DMS153 (cell line): ENCODE data around the gene CCDC6.
A peak's percentile ranks its signal among the peaks of the same experiment; 100 is the strongest.

Experiments used
- DNase-seq: peaks from one replicate; lab custom pipeline; 2025; lab: John Stamatoyannopoulos, UW

The CCDC6 gene

GRCh38 chr10:59851864-59852263, 54.5 kb downstream of the CCDC6 start:
- no peak for DNase-seq

DNA sequence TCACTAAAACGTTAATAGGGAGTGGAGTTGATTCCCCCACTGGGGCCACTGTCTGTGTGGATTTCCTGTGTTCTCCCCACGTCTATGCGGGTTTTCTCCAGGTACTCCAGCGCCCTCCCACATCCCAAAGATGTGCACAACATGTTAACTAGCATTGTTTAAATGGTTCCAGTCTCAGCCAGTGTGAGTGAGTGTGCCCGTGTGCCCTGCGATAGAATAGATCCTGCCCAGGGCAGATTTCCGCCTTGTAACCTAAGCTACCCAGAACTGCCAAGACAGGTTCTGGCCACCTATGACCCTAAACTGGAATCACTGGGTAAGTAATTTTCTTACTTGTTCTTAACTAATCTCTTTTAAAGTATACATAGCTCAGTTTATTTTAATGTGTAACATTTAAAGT, 58.5 kb downstream of the CCDC6 start:
- no peak for DNase-seq

GRCh38 chr10:59847326-59847725, 59.0 kb downstream of the CCDC6 start:
- DNase-seq = no peak

GRCh38 chr10:59844436-59844835, 61.9 kb downstream of the CCDC6 start:
- DNase-seq = no peak

- no peak for DNase-seq
These were observed 62.6 kb downstream of the CCDC6 start for GRCh38 chr10:59843748-59844147.

GRCh38 chr10:59839576-59839975, 66.8 kb downstream of the CCDC6 start:
- no peak for DNase-seq

- DNase-seq = no peak
These were observed 68.1 kb downstream of the CCDC6 start for GRCh38 chr10:59838085-59838789.

GRCh38 chr10:59833810-59834209, 72.5 kb downstream of the CCDC6 start:
- DNase-seq = no peak

DNA sequence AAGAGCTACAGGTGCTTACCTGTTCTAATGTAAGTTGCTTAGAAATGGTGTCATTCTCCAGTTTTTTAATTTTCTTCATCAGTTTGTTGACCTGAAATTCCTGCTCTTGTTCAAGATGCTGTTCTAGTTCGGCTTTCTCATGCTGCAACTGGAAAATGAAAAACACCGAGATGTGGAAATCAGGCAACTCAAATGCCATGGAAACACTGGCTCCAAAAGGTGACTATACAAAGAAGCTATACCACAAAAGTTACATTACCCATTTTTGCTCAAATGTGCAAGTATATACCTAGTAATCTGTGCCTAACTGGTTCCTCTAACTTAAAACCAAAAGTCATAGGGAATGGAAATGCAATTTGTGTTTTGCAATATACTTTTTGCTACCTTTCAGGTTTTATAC, 73.8 kb downstream of the CCDC6 start:
- no peak for DNase-seq

DNA sequence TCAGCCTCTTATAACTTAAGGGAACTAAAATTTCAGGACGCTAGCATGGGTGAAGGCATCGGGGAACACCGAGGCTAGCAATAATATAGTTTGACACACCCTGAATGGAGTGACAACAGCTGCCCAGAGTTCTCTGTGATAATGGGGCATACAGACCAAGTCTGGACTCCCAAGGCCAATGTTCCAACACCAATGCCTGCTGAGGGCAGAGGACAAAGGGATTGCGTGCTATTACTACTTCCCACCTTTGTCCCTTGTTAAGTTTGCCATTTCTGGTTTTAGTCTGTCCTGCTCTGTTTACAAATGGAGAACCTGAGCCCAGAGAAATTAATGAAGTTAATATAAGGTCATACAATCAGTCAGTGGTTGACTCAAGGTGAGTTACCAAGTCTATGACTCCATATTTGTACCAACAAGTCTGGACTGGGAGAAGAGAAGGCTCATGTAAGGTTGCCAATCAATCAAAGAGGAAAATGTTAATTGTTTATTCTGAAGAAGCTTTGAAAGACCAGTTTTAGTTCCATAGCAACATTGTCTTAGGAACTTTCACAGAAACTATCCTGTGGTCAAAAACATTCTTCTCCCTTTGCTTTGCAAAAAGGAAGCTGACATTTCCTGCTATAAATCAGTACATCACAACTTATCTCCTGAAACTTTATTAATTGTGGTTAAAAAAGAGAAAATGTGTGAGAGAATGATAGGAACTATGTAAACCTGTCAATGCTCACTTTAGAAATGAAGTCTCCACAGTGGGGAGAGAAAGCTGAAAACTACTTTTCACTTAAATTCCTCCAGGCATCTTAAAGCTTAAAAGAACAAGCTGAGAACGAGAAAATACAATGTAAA, 74.5 kb downstream of the CCDC6 start:
- DNase-seq = no peak

DNA sequence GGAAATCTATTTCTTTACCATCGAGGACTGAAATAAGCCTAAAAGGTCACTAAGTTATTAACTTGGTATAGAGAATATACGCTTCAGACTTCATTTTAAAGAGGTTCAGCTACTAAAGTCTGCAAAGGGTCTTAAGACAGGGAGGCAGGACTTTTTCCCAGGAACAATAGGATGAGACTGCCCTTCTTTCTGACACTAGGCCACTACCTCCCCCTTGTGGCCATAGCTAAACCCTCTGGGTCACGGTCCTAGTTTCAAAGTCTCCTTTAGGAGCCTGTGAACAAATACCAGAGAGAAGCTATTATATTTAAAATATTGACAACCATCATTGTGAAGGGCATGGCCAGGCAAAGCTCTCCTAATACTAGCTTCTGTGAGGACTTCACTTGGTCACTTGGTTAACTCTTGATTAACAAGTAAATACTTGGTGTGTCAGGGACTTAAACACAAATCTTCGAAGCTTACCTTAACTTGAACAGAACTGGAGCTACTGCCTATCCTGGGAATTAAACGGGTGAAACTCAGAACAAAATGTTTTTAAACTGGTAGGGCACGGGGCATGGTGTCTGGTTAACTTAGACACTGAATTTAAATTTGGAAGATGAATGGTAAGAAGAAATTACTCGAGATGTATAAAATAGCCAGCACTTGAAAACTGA, 75.6 kb downstream of the CCDC6 start:
- peak; percentile 21 for DNase-seq

DNA sequence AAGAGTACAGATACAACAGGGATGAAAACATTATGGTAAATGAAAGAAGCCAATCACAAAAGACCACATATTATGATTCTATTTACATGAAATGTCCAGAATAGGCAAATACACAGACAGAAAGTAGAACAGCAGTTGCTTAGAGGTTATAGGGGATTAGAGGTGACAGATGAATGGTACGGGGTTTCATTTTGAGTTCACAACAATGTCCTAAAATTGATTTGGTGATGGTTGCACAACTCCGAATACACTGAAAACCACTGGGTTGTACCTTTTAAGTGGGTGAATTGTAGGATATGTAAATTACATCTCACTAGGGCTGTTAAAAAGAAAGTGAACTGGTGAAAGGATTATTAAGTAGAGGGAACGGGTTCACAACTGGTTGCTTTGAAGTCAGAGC, 76.8 kb downstream of the CCDC6 start:
- no peak for DNase-seq

- no peak for DNase-seq
These were observed 77.3 kb downstream of the CCDC6 start for GRCh38 chr10:59829024-59829423.

DNA sequence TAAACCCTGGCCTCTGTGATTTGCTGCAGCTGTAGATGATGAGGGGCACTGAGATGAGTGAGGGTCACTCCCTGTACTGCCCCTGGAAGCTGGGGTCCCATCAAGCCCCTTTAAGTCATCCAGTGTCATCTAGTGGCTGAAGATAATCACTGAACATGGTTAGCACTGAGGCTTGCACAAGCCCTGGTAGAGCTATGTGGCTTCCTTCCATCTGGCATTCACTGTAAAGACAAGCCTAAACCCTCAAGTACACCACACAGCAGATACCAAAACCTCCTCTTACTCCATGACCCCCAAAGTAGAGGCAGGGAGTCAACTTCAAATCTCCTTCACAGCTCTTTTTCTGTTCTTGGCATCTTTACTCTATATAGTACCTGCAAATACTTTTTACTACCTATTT, 80.4 kb downstream of the CCDC6 start:
- DNase-seq = no peak

DNA sequence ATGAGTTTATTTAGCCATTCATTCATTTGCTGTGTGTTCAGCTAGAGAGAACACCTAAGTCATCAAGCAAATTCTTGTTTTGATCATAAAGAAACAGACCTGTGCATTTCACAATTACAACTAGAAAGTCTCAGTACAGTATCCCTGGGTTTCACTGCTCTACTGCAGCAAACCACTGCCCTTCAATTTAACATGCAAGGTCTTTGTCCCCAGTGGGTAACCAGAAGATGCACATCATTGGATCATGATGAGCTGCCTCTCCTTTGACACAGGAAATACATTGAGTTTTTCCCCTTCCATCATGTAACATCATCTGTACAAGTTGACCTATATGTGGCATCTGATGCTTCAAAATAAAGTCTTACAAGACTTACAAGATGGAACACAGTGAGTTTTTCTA, 82.6 kb downstream of the CCDC6 start:
- no peak for DNase-seq

DNA sequence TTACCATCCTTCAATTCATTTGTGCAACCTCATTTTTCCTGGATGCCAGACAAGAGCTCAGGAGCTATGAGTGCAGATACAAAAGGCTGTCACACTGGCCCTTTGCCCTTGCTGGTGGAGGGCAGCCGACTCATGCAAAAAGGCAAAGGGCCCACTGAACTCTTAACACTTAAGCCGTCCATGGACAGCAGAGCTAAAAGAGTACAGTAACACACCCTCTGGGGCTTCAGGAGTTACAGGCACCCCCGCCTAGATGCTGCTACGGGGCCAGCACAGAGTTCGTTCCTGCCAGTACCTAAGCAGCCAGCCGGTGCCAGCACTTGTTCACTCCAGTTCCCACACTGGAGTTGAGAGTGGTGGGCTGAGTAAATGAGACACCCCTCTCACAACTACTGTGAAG, 83.2 kb downstream of the CCDC6 start:
- no peak for DNase-seq

- DNase-seq = no peak
These were observed 85.9 kb downstream of the CCDC6 start for GRCh38 chr10:59820471-59820870.

DNA sequence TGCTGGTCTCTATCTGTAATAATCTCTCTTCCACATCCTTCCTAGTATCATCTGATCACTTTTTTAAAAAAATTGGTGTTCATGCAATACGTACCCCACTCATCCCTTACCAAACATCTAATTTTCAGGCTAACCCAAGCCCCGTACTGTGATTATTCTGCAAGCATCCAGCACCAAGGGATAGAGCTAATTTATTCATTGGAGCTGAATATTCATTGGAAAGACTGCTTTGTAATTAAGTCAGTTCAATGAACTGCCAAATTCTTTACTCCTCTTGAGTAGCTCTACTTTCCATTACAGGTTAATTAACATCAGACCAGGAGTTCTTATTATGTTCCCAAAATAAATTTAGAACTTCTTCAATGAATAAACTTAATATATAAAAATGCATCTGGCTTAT, 86.7 kb downstream of the CCDC6 start:
- no peak for DNase-seq

DNA sequence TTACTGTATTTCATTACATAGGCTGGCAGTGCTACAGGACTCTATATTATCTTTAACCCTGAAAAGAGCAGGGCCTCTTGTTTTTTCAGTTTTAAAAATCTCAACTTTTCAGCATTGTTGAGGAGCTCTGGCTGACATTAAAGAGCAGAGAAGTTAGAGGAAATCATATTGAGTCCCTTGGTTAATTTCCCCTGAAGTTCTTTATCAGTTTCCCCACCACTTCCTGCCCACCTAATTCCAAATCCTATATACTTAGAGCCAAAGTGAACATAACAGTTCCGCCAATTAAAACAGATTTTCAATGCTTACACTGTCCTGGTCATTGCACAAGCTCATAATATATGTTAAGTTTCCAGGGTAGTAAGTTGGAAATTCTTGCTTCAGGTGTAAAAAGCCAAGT, 87.1 kb downstream of the CCDC6 start:
- DNase-seq = no peak

DNA sequence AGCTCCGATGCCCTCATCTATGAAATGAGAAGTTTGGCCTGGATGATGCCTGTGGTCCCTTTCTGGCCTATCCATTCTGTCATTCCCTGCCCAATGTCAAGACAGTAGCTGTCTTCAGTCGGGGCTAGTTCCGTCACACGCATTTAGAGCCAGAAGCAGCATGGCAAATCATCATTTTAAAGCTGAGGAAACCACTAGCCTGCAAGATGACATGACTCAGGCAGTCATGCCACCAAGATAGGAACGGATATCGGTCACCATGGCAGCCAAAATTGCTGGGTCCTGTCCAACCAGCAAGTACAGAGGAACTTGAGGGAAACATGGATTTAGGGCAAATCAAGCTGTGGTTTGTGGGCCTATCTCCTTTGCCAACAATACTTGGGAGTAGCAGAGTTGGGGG, 88.6 kb downstream of the CCDC6 start:
- DNase-seq = no peak

- DNase-seq = no peak
These were observed 91.5 kb downstream of the CCDC6 start for GRCh38 chr10:59814878-59815277.

DNA sequence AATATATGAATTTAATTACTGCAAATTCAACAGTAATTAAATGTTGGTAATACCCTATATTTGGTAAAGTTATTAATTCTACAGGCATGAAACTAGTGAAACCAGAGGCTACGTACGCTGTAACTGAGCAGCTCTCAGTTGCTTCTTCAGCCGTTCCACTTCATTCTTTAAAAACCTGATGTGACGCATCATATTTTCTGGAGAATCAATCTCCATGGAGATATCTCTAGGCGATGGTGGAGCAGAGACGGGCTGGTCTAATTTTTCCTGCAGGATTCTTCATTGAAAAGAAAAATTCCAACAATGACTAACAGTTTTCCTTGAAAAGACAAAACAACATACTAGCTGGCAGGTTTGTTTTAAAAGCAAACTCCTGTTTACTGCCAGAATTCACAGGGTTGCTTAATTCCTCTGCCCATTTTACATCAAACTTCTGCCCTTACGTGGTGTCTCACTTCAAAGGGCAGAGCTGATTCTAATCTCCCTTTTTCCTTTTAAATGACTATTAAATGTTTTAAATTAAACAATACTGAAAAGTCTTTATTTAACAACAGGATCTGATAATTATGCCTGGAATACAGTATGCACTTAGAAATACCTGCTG, 93.7 kb downstream of the CCDC6 start:
- DNase-seq = no peak

DNA sequence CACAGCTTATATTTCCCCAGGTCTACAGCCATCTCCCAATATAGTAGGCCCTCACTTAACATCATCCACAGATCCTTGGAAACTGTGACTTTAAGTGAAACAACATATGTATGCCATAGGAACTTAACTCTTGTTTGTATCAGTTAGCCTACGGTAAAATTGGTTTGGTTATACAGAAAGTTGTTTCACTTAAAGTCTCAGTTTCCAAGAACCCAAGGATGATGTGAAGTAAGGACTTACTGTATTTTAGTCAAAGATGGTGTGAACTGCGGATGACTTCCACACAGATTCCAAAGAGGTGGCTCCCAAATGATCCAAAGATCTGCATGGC, 96.7 kb downstream of the CCDC6 start:
- DNase-seq = no peak
